ENCODE results near the gene MBD5.
A peak's percentile ranks its signal among the peaks of the same experiment; 100 is the strongest.

Gene MBD5

GRCh38 chr2:148317598-148317997 is 296.7 kb downstream of the MBD5 start:
- DNase-seq: no peak

- no peak for DNase-seq
Observed at GRCh38 chr2:148338541-148338940, 317.6 kb downstream of the MBD5 start.

- no peak for DNase-seq
Observed at GRCh38 chr2:148342086-148342485, 321.2 kb downstream of the MBD5 start.

- no peak for DNase-seq
Observed at GRCh38 chr2:148350199-148350598, 329.3 kb downstream of the MBD5 start.

GRCh38 chr2:148351437-148352143 is 330.7 kb downstream of the MBD5 start:
- DNase-seq: no peak

- DNase-seq: no peak
Observed at GRCh38 chr2:148358375-148358774, 337.5 kb downstream of the MBD5 start.

GRCh38 chr2:148360662-148361061 is 339.8 kb downstream of the MBD5 start:
- DNase-seq: no peak

GRCh38 chr2:148362144-148362796 is 341.4 kb downstream of the MBD5 start:
- DNase-seq: no peak

- no peak for DNase-seq
Observed at GRCh38 chr2:148375214-148375613, 354.3 kb downstream of the MBD5 start.

- DNase-seq: no peak
Observed at GRCh38 chr2:148391324-148391723, 370.4 kb downstream of the MBD5 start.

- no peak for DNase-seq
Observed at GRCh38 chr2:148402786-148403185, 381.9 kb downstream of the MBD5 start.

- DNase-seq: no peak
Observed at GRCh38 chr2:148410899-148411298, 390.0 kb downstream of the MBD5 start.

- no peak for DNase-seq
Observed at GRCh38 chr2:148416248-148416647, 395.4 kb downstream of the MBD5 start.

GRCh38 chr2:148430101-148430500 is 409.2 kb downstream of the MBD5 start:
- DNase-seq: peak; percentile 6 to 13

- DNase-seq: no peak
Observed at GRCh38 chr2:148447877-148448276, 427.0 kb downstream of the MBD5 start.

GRCh38 chr2:148450531-148450930 is 429.6 kb downstream of the MBD5 start:
- DNase-seq: no peak

GRCh38 chr2:148451046-148451445 is 430.2 kb downstream of the MBD5 start:
- DNase-seq: no peak

- DNase-seq: no peak
Observed at GRCh38 chr2:148455791-148456190, 434.9 kb downstream of the MBD5 start.

GRCh38 chr2:148458171-148458570 is 437.3 kb downstream of the MBD5 start:
- DNase-seq: no peak

- DNase-seq: no peak
Observed at GRCh38 chr2:148459377-148459778, 438.5 kb downstream of the MBD5 start.

- no peak for DNase-seq
Observed at GRCh38 chr2:148461876-148462275, 441.0 kb downstream of the MBD5 start.

GRCh38 chr2:148475626-148476025 is 454.7 kb downstream of the MBD5 start:
- no peak for DNase-seq

GRCh38 chr2:148479398-148479797 is 458.5 kb downstream of the MBD5 start:
- DNase-seq: no peak

GRCh38 chr2:148483665-148484064 is 462.8 kb downstream of the MBD5 start:
- no peak for DNase-seq

GRCh38 chr2:148484066-148484465 is 463.2 kb downstream of the MBD5 start:
- DNase-seq: no peak
